Astrocyte (in vitro differentiated cells and primary cell): ENCODE measurements around the gene CDYL. TPM values are rescaled to one million over a fixed set of nuclear protein-coding genes. Genes with fewer than 3 reads are reported as not detected.

Source experiments
- DNase-seq: peaks from one replicate; pipeline ENCODE4 v3.0.0-alpha.2; 2010; ENCODE audit warnings: low read depth
- FAIRE-seq: peaks from 2 replicates; lab custom pipeline; 2011; peaks lifted over from hg19 to GRCh38; lab: Jason Lieb, UNC
- H2AFZ ChIP-seq: 2 replicates; pipeline ENCODE4 v1.6.0; 2012; ENCODE audit warnings: low read depth, low read length, inconsistent platforms
- H3K27ac ChIP-seq: 2 replicates; pipeline ENCODE4 v1.5.1; 2011; ENCODE audit warnings: low read depth, low read length, inconsistent platforms
- H3K27me3 ChIP-seq: 2 replicates; pipeline ENCODE4 v1.6.0; 2011; ENCODE audit warnings: low read length, inconsistent platforms; ENCODE audit not compliant: insufficient read depth
- H3K36me3 ChIP-seq: 2 replicates; pipeline ENCODE4 v1.5.1; 2011; ENCODE audit warnings: low read length, inconsistent platforms; ENCODE audit not compliant: insufficient read depth
- H3K4me1 ChIP-seq: 2 replicates; pipeline ENCODE4 v1.5.1; 2011; ENCODE audit warnings: low read length, inconsistent platforms; ENCODE audit not compliant: insufficient read depth
- H3K4me2 ChIP-seq: 2 replicates; pipeline ENCODE4 v1.6.0; 2012; ENCODE audit warnings: low read length, inconsistent platforms
- H3K4me3 ChIP-seq: 2 replicates; pipeline ENCODE4 v1.5.1; 2011; ENCODE audit warnings: low read depth, mild to moderate bottlenecking, low read length, inconsistent platforms; ENCODE audit not compliant: insufficient read depth
- H3K79me2 ChIP-seq: 2 replicates; pipeline ENCODE4 v1.6.0; 2012; ENCODE audit warnings: mild to moderate bottlenecking, low read length, inconsistent platforms; ENCODE audit not compliant: insufficient read depth
- H3K9ac ChIP-seq: 2 replicates; pipeline ENCODE4 v1.6.0; 2012; ENCODE audit warnings: mild to moderate bottlenecking, low read length, inconsistent platforms
- H3K9me3 ChIP-seq: 2 replicates; pipeline ENCODE4 v1.5.1; 2012; ENCODE audit warnings: low read depth, mild to moderate bottlenecking, low read length, inconsistent platforms; ENCODE audit not compliant: insufficient read depth
- H4K20me1 ChIP-seq: 2 replicates; pipeline ENCODE4 v1.6.0; 2012; ENCODE audit warnings: low read length, inconsistent platforms; ENCODE audit not compliant: insufficient read depth
- H3K27ac Mint-ChIP-seq: one replicate; pipeline ENCODE4 v1.8.0; 2021; ENCODE audit warnings: mild to moderate bottlenecking, mixed read lengths; ENCODE audit not compliant: unreplicated experiment
- H3K27me3 Mint-ChIP-seq: one replicate; pipeline ENCODE4 v1.8.0; 2021; ENCODE audit warnings: low read depth, mixed read lengths; ENCODE audit not compliant: unreplicated experiment
- H3K36me3 Mint-ChIP-seq: one replicate; pipeline ENCODE4 v1.8.0; 2021; ENCODE audit warnings: low read depth, mixed read lengths; ENCODE audit not compliant: unreplicated experiment
- H3K4me1 Mint-ChIP-seq: one replicate; pipeline ENCODE4 v1.8.0; 2021; ENCODE audit warnings: low read depth, mixed read lengths; ENCODE audit not compliant: unreplicated experiment
- H3K4me3 Mint-ChIP-seq: one replicate; pipeline ENCODE4 v1.8.0; 2021; ENCODE audit warnings: mild to moderate bottlenecking, moderate library complexity, mixed read lengths; ENCODE audit not compliant: unreplicated experiment
- H3K9me3 Mint-ChIP-seq: one replicate; pipeline ENCODE4 v1.8.0; 2021; ENCODE audit warnings: mild to moderate bottlenecking, mixed read lengths; ENCODE audit not compliant: unreplicated experiment
- CTCF ChIP-seq: IDR thresholded peaks from 2 replicates; pipeline ENCODE4 v1.5.1; 2011; ENCODE audit warnings: low read depth, mild to moderate bottlenecking, inconsistent platforms, low read length, moderate library complexity; ENCODE audit not compliant: insufficient read depth
- EZH2 ChIP-seq: IDR thresholded peaks from 2 replicates; pipeline ENCODE4 v1.6.1; 2012; ENCODE audit warnings: mild to moderate bottlenecking, low read length, inconsistent platforms; ENCODE audit not compliant: insufficient read depth
- total RNA-seq: library from RNA; stranded (reverse); gene quantifications from 2 replicates; pipeline ENCODE4 v1.2.1, GENCODE V29; 2021

CDYL gene
- total RNA-seq, 1 donor from 2014 or later, result 87.1 TPM

- no peak overlapping the region for H3K4me2 ChIP-seq
- H3K9ac ChIP-seq, result no peak overlapping the region
- FAIRE-seq, result no peak
- H3K27me3 ChIP-seq, result no peaks in the 10 kb centered on the region
- no peaks in the 10 kb centered on the region for H3K9me3 ChIP-seq
- no peaks in the 10 kb centered on the region for H3K27me3 Mint-ChIP-seq
- peaks cover 93% of the 10 kb centered on the region for H3K79me2 ChIP-seq
- H3K36me3 ChIP-seq, result no peaks in the 10 kb centered on the region
- peaks cover 59% of the 10 kb centered on the region for H3K4me1 Mint-ChIP-seq
- no peak overlapping the region for H3K27ac ChIP-seq
- peaks cover 24% of the 10 kb centered on the region for H3K4me1 ChIP-seq
- no peak overlapping the region for H3K4me3 ChIP-seq
- DNase-seq, result no peak
- peaks cover 6% of the 10 kb centered on the region for H3K36me3 Mint-ChIP-seq
- TF ChIP-seq EZH2 (no peak), CTCF (no peak)
- no peaks in the 10 kb centered on the region for H3K9me3 Mint-ChIP-seq
- peaks cover 79% of the 10 kb centered on the region for H4K20me1 ChIP-seq
- H3K4me3 Mint-ChIP-seq, result no peak overlapping the region
- H2AFZ ChIP-seq, result no peak overlapping the region
- H3K27ac Mint-ChIP-seq, result no peak overlapping the region
Measured at GRCh38 chr6:4808396-4808795, 32.2 kb downstream of the CDYL start.

GRCh38 chr6:4809999-4810918, 34.1 kb downstream of the CDYL start:
- Histone ChIP-seq H3K4me2 (peak overlapping the region; percentile 61), H3K27ac (peak overlapping the region; percentile 62), H3K27me3 (no peaks in the 10 kb centered on the region), H2AFZ (no peak overlapping the region), H3K79me2 (peaks cover 96% of the 10 kb centered on the region), H3K36me3 (no peaks in the 10 kb centered on the region), H3K4me3 (no peak overlapping the region), H3K9ac (no peak overlapping the region), H4K20me1 (peaks cover 73% of the 10 kb centered on the region), H3K9me3 (no peaks in the 10 kb centered on the region), H3K4me1 (peaks cover 16% of the 10 kb centered on the region)
- H3K36me3 Mint-ChIP-seq, result peaks cover 6% of the 10 kb centered on the region
- DNase-seq, result peak; percentile 49
- TF ChIP-seq EZH2, result no peak
- TF ChIP-seq CTCF, result no peak
- H3K27me3 Mint-ChIP-seq, result no peaks in the 10 kb centered on the region
- FAIRE-seq, result no peak
- H3K4me3 Mint-ChIP-seq, result no peak overlapping the region
- no peaks in the 10 kb centered on the region for H3K9me3 Mint-ChIP-seq
- H3K27ac Mint-ChIP-seq, result peak overlapping the region; percentile 70
- peaks cover 41% of the 10 kb centered on the region for H3K4me1 Mint-ChIP-seq

DNA sequence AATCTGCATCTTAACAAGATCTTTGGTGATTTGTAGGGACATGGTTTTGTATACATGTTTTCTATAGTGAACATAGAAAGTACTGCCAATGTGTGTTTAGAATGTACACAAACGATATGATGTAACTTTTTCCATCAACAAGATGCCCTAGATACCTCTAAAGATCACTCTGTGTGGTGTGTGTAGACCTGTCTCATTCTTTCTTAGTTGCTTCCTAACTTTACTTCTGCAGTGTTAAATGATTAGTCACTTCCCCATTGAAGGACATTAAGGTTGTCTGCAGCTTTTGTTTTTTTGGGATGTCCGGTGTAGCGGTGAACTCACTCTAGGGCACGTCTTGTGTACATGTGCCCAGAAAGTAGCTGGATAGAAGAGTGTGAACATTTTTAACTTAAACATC, 35.9 kb downstream of the CDYL start:
- Mint-ChIP-seq H3K4me1 (peaks cover 33% of the 10 kb centered on the region), H3K27me3 (no peaks in the 10 kb centered on the region), H3K27ac (peak overlapping the region; percentile 53), H3K4me3 (no peak overlapping the region), H3K36me3 (peaks cover 1% of the 10 kb centered on the region), H3K9me3 (no peaks in the 10 kb centered on the region)
- Histone ChIP-seq H3K9me3 (no peaks in the 10 kb centered on the region), H2AFZ (no peak overlapping the region), H3K27ac (no peak overlapping the region), H4K20me1 (peaks cover 73% of the 10 kb centered on the region), H3K27me3 (no peaks in the 10 kb centered on the region), H3K9ac (no peak overlapping the region), H3K36me3 (no peaks in the 10 kb centered on the region), H3K4me2 (peak overlapping the region; percentile 58), H3K4me1 (peaks cover 16% of the 10 kb centered on the region), H3K79me2 (peaks cover 96% of the 10 kb centered on the region), H3K4me3 (no peak overlapping the region)
- no peak for FAIRE-seq
- DNase-seq, result peak; percentile 35
- no peak for TF ChIP-seq EZH2
- no peak for TF ChIP-seq CTCF
